KMS-11 (cell line): ENCODE measurements around the gene ZNF521.
A peak's percentile ranks its signal among the peaks of the same experiment; 100 is the strongest.

Experiments
- H2AFZ ChIP-seq: fragments of 200-600 bp; sonication (generic); 2 replicates; pipeline ENCODE4 v1.6.1; 2016; ENCODE audit warnings: antibody characterized with exemption, mixed run types, low read depth
- H3K27ac ChIP-seq: fragments of 200-600 bp; sonication (generic); 2 replicates; pipeline ENCODE4 v1.6.1; 2016; ENCODE audit warnings: mild to moderate bottlenecking, mixed run types
- H3K27me3 ChIP-seq: fragments of 200-600 bp; sonication (generic); 2 replicates; pipeline ENCODE4 v1.6.1; 2017; ENCODE audit warnings: mild to moderate bottlenecking, low read depth, mixed run types, moderate library complexity; ENCODE audit not compliant: insufficient read depth
- H3K36me3 ChIP-seq: fragments of 200-600 bp; sonication (generic); 2 replicates; pipeline ENCODE4 v1.6.1; 2017; ENCODE audit warnings: mild to moderate bottlenecking, mixed run types; ENCODE audit not compliant: insufficient read depth
- H3K4me1 ChIP-seq: fragments of 200-600 bp; sonication (generic); 2 replicates; pipeline ENCODE4 v1.6.1; 2016; ENCODE audit warnings: mild to moderate bottlenecking, low read depth, mixed run types; ENCODE audit not compliant: poor library complexity, severe bottlenecking
- H3K4me2 ChIP-seq: fragments of 200-600 bp; sonication (generic); 2 replicates; pipeline ENCODE4 v1.7.0; 2016; ENCODE audit warnings: mild to moderate bottlenecking, mixed run types
- H3K4me3 ChIP-seq: fragments of 200-600 bp; sonication (generic); IDR thresholded peaks from 2 replicates; pipeline ENCODE4 v1.6.1; 2017; ENCODE audit warnings: low read depth, low read length, mixed read lengths; ENCODE audit not compliant: insufficient read depth
- H3K79me2 ChIP-seq: fragments of 200-600 bp; sonication (generic); 2 replicates; pipeline ENCODE4 v1.6.1; 2016; ENCODE audit warnings: low read depth, mixed run types; ENCODE audit not compliant: insufficient read depth
- H3K9ac ChIP-seq: fragments of 200-600 bp; sonication (generic); 2 replicates; pipeline ENCODE4 v1.6.1; 2016; ENCODE audit warnings: mild to moderate bottlenecking, mixed run types
- H4K20me1 ChIP-seq: fragments of 200-600 bp; sonication (generic); 2 replicates; pipeline ENCODE4 v1.6.1; 2016; ENCODE audit warnings: mild to moderate bottlenecking, mixed run types; ENCODE audit not compliant: insufficient read depth
- CTCF ChIP-seq: fragments of 200-600 bp; sonication (generic); conservative IDR thresholded peaks from 2 replicates; pipeline ENCODE4 v1.6.1; 2017; ENCODE audit warnings: low read depth, mild to moderate bottlenecking, antibody characterized with exemption, low read length, moderate library complexity, mixed read lengths

The ZNF521 gene

DNA sequence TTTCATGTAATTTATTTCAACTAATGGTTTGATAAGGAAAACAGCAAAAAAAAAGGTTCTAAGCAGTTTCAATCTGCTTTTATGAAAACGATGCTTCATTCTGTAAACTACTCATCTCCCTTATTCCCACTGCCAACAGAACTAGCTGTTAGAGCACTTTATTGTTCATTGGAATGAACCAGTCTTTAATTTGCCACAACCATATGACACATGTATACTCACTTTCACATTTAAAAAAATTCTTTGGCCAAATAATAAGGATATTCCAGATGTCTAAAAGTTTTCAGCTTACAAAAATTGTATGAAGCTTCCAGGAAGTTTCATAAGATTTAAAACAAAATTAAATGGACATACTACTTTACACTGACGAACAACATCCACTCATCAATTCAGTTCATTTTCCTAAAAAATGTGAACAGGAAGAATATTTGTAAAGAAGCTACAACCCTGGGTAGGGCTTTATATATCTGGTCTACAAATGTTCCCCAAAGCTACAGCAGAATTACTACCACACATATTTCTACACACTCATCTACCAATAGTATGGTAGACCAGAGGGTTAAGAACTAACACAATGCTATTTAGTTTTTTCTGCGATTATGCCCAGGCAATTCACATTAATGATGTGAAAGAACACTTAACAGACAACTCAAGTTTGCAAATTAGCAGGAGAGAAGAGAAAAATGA is 37.7 kb downstream of the ZNF521 start:
- no peaks in the 10 kb centered on the region for H4K20me1 ChIP-seq
- no peak overlapping the region for H3K4me2 ChIP-seq
- no peak overlapping the region for H3K4me3 ChIP-seq
- H3K36me3 ChIP-seq = no peaks in the 10 kb centered on the region
- no peak overlapping the region for H3K27ac ChIP-seq
- H3K9ac ChIP-seq = no peak overlapping the region
- TF ChIP-seq CTCF = no peak
- no peaks in the 10 kb centered on the region for H3K4me1 ChIP-seq
- no peaks in the 10 kb centered on the region for H3K27me3 ChIP-seq
- no peak overlapping the region for H2AFZ ChIP-seq
- H3K79me2 ChIP-seq = no peaks in the 10 kb centered on the region

DNA sequence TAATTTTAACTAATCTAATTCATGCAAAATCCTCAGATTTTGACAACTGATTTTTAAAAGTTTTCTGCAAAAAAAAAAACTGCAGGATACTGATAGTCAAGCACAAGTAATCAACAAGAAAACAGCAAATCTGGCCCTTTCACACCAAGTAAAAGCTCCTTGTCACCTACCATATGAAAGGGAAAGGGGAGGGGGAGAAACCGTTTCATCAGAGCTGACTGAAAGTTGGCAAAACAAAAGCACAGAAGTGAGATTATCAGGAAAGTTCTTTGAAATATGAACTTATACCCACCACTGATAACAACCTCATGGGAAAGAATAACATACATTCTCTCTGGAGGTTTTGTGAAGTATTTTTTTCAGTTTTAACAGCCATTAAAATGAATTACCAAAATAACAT is 38.7 kb downstream of the ZNF521 start:
- no peaks in the 10 kb centered on the region for H3K36me3 ChIP-seq
- H3K4me1 ChIP-seq = no peaks in the 10 kb centered on the region
- H2AFZ ChIP-seq = no peak overlapping the region
- TF ChIP-seq CTCF = no peak
- H3K9ac ChIP-seq = no peak overlapping the region
- H3K27ac ChIP-seq = no peak overlapping the region
- H4K20me1 ChIP-seq = no peaks in the 10 kb centered on the region
- no peaks in the 10 kb centered on the region for H3K79me2 ChIP-seq
- no peaks in the 10 kb centered on the region for H3K27me3 ChIP-seq
- H3K4me3 ChIP-seq = no peak overlapping the region
- H3K4me2 ChIP-seq = no peak overlapping the region

GRCh38 chr18:25310045-25310444 is 41.9 kb downstream of the ZNF521 start:
- H2AFZ ChIP-seq = no peak overlapping the region
- TF ChIP-seq CTCF = peak; percentile 47
- H3K4me1 ChIP-seq = no peaks in the 10 kb centered on the region
- no peak overlapping the region for H3K9ac ChIP-seq
- H3K4me3 ChIP-seq = no peak overlapping the region
- H3K27me3 ChIP-seq = no peaks in the 10 kb centered on the region
- H4K20me1 ChIP-seq = no peaks in the 10 kb centered on the region
- no peak overlapping the region for H3K4me2 ChIP-seq
- H3K36me3 ChIP-seq = no peaks in the 10 kb centered on the region
- H3K79me2 ChIP-seq = no peaks in the 10 kb centered on the region
- no peak overlapping the region for H3K27ac ChIP-seq

GRCh38 chr18:25308381-25308780 is 43.6 kb downstream of the ZNF521 start:
- Histone ChIP-seq H3K36me3 (no peaks in the 10 kb centered on the region), H3K4me2 (no peak overlapping the region), H3K4me1 (no peaks in the 10 kb centered on the region), H3K9ac (no peak overlapping the region), H2AFZ (no peak overlapping the region), H3K27me3 (no peaks in the 10 kb centered on the region), H3K4me3 (no peak overlapping the region), H3K79me2 (no peaks in the 10 kb centered on the region), H4K20me1 (no peaks in the 10 kb centered on the region), H3K27ac (no peak overlapping the region)
- no peak for TF ChIP-seq CTCF
